Transverse colon (tissue), 4 donors: ENCODE data around the gene PTPN2.

Experiments used
- POLR2A ChIP-seq: fragments of 450-650 bp; IDR thresholded peaks from one replicate; pipeline ENCODE4 v1.6.1; 2016; ENCODE audit warnings: antibody characterized with exemption, mild to moderate bottlenecking, moderate library complexity
- POLR2AphosphoS5 ChIP-seq, 3 donors: sonication (generic); formaldehyde crosslinking; IDR thresholded peaks; one replicate each; pipeline ENCODE4 v1.6.1; 2016; ENCODE audit warnings: antibody characterized with exemption in 3 of 3
- TF ChIP-seq, protein P1 (sequence below), 5 experiments: fragments of 200-600 bp in 3 of 5; fragments of 450-650 bp in 2 of 5; sonication (generic) in 3 of 5; IDR thresholded peaks; 1 replicate in 2 of 5; 2 replicates in 3 of 5; pipeline ENCODE4 v1.5.1; 2016 to 2017; ENCODE audit warnings: antibody characterized with exemption in 5 of 5, inconsistent platforms in 3 of 5, mild to moderate bottlenecking in 2 of 5, moderate library complexity in 1 of 5

DNA sequence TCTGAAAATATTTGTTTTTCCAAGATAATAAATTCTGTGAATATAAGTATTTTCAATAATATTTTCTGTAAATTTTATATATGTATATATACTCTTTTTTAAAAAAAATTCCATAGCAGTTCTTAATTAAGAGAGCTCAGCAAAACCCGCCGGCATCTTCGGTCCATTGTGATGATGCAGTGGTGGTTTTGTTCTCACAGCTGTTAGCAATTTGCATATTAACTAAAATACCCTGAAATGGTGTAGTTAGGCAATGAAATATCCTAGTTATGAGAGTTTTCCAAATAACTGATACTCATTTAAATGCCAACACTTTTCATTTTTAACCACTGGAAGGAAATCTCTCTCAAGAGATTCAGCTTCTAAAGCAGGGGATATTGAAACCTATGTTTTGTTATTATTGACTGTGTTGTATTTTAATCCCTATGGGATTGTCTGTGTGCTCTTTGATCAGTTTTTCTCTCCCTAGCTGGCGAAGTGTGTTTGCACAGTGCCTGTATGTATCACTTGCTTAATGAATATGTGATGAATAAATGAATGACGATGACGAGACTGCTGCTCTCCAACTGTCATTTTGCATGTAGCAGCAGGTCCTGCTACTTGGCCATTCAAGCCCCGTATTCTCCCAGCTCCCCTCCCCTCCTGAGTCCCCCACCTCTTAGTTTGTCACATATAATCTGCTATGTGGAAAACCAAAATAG, 138.8 kb downstream of the PTPN2 start:
- TF ChIP-seq POLR2AphosphoS5 (IDR thresholded peaks at IDR 0.05): no peak
- TF ChIP-seq, protein P1, sequence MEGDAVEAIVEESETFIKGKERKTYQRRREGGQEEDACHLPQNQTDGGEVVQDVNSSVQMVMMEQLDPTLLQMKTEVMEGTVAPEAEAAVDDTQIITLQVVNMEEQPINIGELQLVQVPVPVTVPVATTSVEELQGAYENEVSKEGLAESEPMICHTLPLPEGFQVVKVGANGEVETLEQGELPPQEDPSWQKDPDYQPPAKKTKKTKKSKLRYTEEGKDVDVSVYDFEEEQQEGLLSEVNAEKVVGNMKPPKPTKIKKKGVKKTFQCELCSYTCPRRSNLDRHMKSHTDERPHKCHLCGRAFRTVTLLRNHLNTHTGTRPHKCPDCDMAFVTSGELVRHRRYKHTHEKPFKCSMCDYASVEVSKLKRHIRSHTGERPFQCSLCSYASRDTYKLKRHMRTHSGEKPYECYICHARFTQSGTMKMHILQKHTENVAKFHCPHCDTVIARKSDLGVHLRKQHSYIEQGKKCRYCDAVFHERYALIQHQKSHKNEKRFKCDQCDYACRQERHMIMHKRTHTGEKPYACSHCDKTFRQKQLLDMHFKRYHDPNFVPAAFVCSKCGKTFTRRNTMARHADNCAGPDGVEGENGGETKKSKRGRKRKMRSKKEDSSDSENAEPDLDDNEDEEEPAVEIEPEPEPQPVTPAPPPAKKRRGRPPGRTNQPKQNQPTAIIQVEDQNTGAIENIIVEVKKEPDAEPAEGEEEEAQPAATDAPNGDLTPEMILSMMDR (IDR thresholded peaks at IDR 0.05): no peak
- TF ChIP-seq POLR2A: no peak
